ENCODE measurements around the gene CRIP3.

DNA sequence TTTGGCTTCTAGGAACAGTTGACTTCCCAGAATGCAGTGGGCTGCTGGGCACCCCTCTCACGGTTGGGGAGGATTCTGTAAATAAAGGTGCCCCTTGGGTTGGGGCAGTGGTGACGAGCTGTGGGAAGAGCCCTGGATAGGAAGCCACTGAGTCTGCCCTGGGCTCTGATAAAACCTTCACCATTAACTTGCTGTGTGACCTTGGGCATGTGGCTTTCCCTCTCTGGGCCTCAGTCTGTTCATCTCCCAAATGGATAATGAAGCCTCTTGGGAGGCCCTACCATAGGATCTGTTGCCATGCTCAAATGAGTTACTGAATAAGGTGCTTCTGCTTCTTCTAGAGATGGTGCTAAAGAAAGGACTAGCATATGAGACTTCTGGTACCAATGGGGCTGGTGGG lies 3.7 kb downstream of the CRIP3 start:
- TF ChIP-seq CTCF (conservative IDR thresholded peaks at IDR 0.05): no peak
- no peak for TF ChIP-seq EZH2 (IDR thresholded peaks at IDR 0.05; ENCODE audit: low read depth)

Measured in PC-9 (cell line).